Mesenteric fat pad (tissue), 1 donor: ENCODE data around the gene HSPA1B. TPM values are rescaled to one million over a fixed set of nuclear protein-coding genes. Genes with fewer than 3 reads are reported as not detected.
"Not testable (repeated sequence)": the region's sequence is repeated elsewhere in the genome, so short reads cannot be mapped to it uniquely, and the experiment has no call there.

Experiments
- DNase-seq: peaks from one replicate; pipeline ENCODE4 v3.0.0-alpha.2; 2020; ENCODE audit warnings: low spot score
- total RNA-seq: library from RNA; stranded (reverse); fragmentation: NEBNext Ultra II Directional; extraction: Animal tissue kit (Norgen Biotek cat#: 25700); gene quantifications from one replicate; pipeline ENCODE4 v1.2.1, GENCODE V29; 2021
- donor health status: DM: yes; HTN: yes; CAD: no.

The HSPA1B gene
- total RNA-seq, 1 donor from 2014 or later: 111 TPM

GRCh38 chr6:31825553-31825952 lies 2.0 kb upstream of the HSPA1B start:
- DNase-seq: no peak

- peak; percentile 92 for DNase-seq
Observed at GRCh38 chr6:31826793-31827285, 699 bp upstream of the HSPA1B start.

GRCh38 chr6:31829633-31830283 lies 2.2 kb downstream of the HSPA1B start:
- no peak for DNase-seq

GRCh38 chr6:31830886-31831335 lies 3.4 kb downstream of the HSPA1B start:
- no peak for DNase-seq

- no peak for DNase-seq
Observed at GRCh38 chr6:31831350-31832215, 4.0 kb downstream of the HSPA1B start.

GRCh38 chr6:31834367-31835250 lies 7.1 kb downstream of the HSPA1B start:
- peak; percentile 94 for DNase-seq

- DNase-seq: no peak
Observed at GRCh38 chr6:31836047-31836473, 8.5 kb downstream of the HSPA1B start.

GRCh38 chr6:31836474-31837368 lies 9.2 kb downstream of the HSPA1B start:
- DNase-seq: no peak

GRCh38 chr6:31837369-31838113 lies 10.0 kb downstream of the HSPA1B start:
- DNase-seq: no peak

- DNase-seq: not testable (repeated sequence)
Observed at GRCh38 chr6:31838114-31838553, 10.6 kb downstream of the HSPA1B start.

- no peak for DNase-seq
Observed at GRCh38 chr6:31838968-31839367, 11.4 kb downstream of the HSPA1B start.

- not testable (repeated sequence) for DNase-seq
Observed at GRCh38 chr6:31839779-31840126, 12.2 kb downstream of the HSPA1B start.

GRCh38 chr6:31842053-31842452 lies 14.5 kb downstream of the HSPA1B start:
- DNase-seq: no peak

- DNase-seq: no peak
Observed at GRCh38 chr6:31844507-31844906, 17.0 kb downstream of the HSPA1B start.

GRCh38 chr6:31847276-31847978 lies 19.9 kb downstream of the HSPA1B start:
- DNase-seq: no peak

GRCh38 chr6:31850765-31851484 lies 23.4 kb downstream of the HSPA1B start:
- no peak for DNase-seq

GRCh38 chr6:31851485-31851832 lies 23.9 kb downstream of the HSPA1B start:
- DNase-seq: no peak
